Measurements from ENCODE around the gene EEPD1. TPM values are rescaled to one million over a fixed set of nuclear protein-coding genes. Genes with fewer than 3 reads are reported as not detected.
A peak's percentile ranks its signal among the peaks of the same experiment; 100 is the strongest.
"Not testable (repeated sequence)": the region's sequence is repeated elsewhere in the genome, so short reads cannot be mapped to it uniquely, and the experiment has no call there.

Gene EEPD1
- total RNA-seq, 1 experiment from 2014 or later, result 0.70 TPM

- Mint-ChIP-seq H3K27me3 (ENCODE audit: insufficient read depth, unreplicated experiment) (no peaks in the 10 kb centered on the region), H3K4me1 (ENCODE audit: insufficient read depth, unreplicated experiment) (no peaks in the 10 kb centered on the region), H3K36me3 (ENCODE audit: insufficient read depth, unreplicated experiment) (no peaks in the 10 kb centered on the region), H3K9me3 (ENCODE audit: unreplicated experiment) (no peaks in the 10 kb centered on the region), H3K27ac (ENCODE audit: low read depth, unreplicated experiment) (no peak overlapping the region), H3K4me3 (ENCODE audit: unreplicated experiment) (no peak overlapping the region)
- CTCF ChIA-PET, result no interaction called here
- POLR2A ChIA-PET, result no interaction called here
- no TSS peak for BruUV-seq (replicated peaks)
- intact Hi-C loops (cut with micrococcal nuclease), result no loop called here
- TF ChIP-seq, protein P1, sequence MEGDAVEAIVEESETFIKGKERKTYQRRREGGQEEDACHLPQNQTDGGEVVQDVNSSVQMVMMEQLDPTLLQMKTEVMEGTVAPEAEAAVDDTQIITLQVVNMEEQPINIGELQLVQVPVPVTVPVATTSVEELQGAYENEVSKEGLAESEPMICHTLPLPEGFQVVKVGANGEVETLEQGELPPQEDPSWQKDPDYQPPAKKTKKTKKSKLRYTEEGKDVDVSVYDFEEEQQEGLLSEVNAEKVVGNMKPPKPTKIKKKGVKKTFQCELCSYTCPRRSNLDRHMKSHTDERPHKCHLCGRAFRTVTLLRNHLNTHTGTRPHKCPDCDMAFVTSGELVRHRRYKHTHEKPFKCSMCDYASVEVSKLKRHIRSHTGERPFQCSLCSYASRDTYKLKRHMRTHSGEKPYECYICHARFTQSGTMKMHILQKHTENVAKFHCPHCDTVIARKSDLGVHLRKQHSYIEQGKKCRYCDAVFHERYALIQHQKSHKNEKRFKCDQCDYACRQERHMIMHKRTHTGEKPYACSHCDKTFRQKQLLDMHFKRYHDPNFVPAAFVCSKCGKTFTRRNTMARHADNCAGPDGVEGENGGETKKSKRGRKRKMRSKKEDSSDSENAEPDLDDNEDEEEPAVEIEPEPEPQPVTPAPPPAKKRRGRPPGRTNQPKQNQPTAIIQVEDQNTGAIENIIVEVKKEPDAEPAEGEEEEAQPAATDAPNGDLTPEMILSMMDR (IDR thresholded peaks at IDR 0.05; ENCODE audit: unreplicated experiment), result no peak
- DNase-seq (ENCODE audit: unreplicated experiment), result no peak
Measured at GRCh38 chr7:36245684-36246299, 92.7 kb downstream of the EEPD1 start.

DNA sequence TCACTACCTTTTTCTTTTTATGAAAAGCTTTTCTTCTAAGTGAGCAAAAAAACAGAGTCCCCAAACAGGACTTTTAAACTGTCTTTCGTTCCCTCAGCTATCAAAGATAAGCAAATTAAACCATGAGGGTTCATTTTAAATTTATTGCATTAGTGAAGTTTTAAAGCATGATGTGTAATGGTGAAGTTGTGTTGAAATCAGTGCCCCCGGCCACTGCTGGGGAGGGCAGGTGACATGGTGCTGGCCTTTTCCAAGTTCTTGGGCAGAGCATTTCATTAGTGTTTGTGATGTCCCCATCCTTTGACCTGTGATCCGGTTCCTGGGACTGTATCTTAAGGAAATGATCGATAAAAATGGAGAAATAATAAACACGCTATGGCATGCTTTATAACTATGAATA is 96.0 kb downstream of the EEPD1 start:
- DNase-seq (ENCODE audit: unreplicated experiment), result no peak
- ChIA-PET POLR2A (no interaction called here), CTCF (interaction anchor here (0.7 to 1.0 kb wide), 3 partner anchors 18 to 332 kb away, joined by 4 to 5 read pairs (median 5); no protein-coding TSS in a partner anchor)
- TF ChIP-seq, protein P1 (IDR thresholded peaks at IDR 0.05; ENCODE audit: unreplicated experiment), result no peak
- H3K27me3 Mint-ChIP-seq (ENCODE audit: insufficient read depth, unreplicated experiment), result no peaks in the 10 kb centered on the region
- intact Hi-C loops (cut with micrococcal nuclease), result no loop called here
- peaks cover 8% of the 10 kb centered on the region for H3K9me3 Mint-ChIP-seq (ENCODE audit: unreplicated experiment)
- no peaks in the 10 kb centered on the region for H3K36me3 Mint-ChIP-seq (ENCODE audit: insufficient read depth, unreplicated experiment)
- H3K27ac Mint-ChIP-seq (ENCODE audit: low read depth, unreplicated experiment), result no peak overlapping the region
- H3K4me1 Mint-ChIP-seq (ENCODE audit: insufficient read depth, unreplicated experiment), result no peaks in the 10 kb centered on the region
- BruUV-seq (replicated peaks), result no TSS peak
- no peak overlapping the region for H3K4me3 Mint-ChIP-seq (ENCODE audit: unreplicated experiment)

GRCh38 chr7:36253699-36254098 is 100.6 kb downstream of the EEPD1 start:
- no TSS peak for BruUV-seq (replicated peaks)
- Mint-ChIP-seq H3K27ac (ENCODE audit: low read depth, unreplicated experiment) (no peak overlapping the region), H3K27me3 (ENCODE audit: insufficient read depth, unreplicated experiment) (no peaks in the 10 kb centered on the region), H3K4me1 (ENCODE audit: insufficient read depth, unreplicated experiment) (no peaks in the 10 kb centered on the region), H3K36me3 (ENCODE audit: insufficient read depth, unreplicated experiment) (no peaks in the 10 kb centered on the region), H3K9me3 (ENCODE audit: unreplicated experiment) (peaks cover 25% of the 10 kb centered on the region), H3K4me3 (ENCODE audit: unreplicated experiment) (no peak overlapping the region)
- ChIA-PET POLR2A (interaction anchor here (0.9 kb wide), 1 partner anchor 13 kb away, joined by 3 read pairs; no protein-coding TSS in a partner anchor), CTCF (no interaction called here)
- intact Hi-C loops (cut with micrococcal nuclease), result no loop called here
- no peak for DNase-seq (ENCODE audit: unreplicated experiment)
- TF ChIP-seq, protein P1 (IDR thresholded peaks at IDR 0.05; ENCODE audit: unreplicated experiment), result no peak

GRCh38 chr7:36258510-36259259 is 105.6 kb downstream of the EEPD1 start:
- BruUV-seq (replicated peaks); H3K4me1 Mint-ChIP-seq (ENCODE audit: insufficient read depth, unreplicated experiment); H3K36me3 Mint-ChIP-seq (ENCODE audit: insufficient read depth, unreplicated experiment); H3K4me3 Mint-ChIP-seq (ENCODE audit: unreplicated experiment); H3K27ac Mint-ChIP-seq (ENCODE audit: low read depth, unreplicated experiment); intact Hi-C loops (cut with micrococcal nuclease); H3K27me3 Mint-ChIP-seq (ENCODE audit: insufficient read depth, unreplicated experiment): not testable (repeated sequence)
- ChIA-PET POLR2A (interaction anchor here (1.1 kb wide), 1 partner anchor 15 kb away, joined by 3 read pairs; no protein-coding TSS in a partner anchor), CTCF (interaction anchor here (1.3 kb wide), 1 partner anchor 9 kb away, joined by 3 read pairs; no protein-coding TSS in a partner anchor)
- peak; percentile 70 for DNase-seq (ENCODE audit: unreplicated experiment)
- peaks cover 21% of the 10 kb centered on the region for H3K9me3 Mint-ChIP-seq (ENCODE audit: unreplicated experiment)

All from MCF 10A (cell line).